ENCODE results near the gene AFF3. TPM values are rescaled to one million over a fixed set of nuclear protein-coding genes. Genes with fewer than 3 reads are reported as not detected.

AFF3 gene
- total RNA-seq, 1 experiment from 2014 or later, result not detected

GRCh38 chr2:99660616-99661406, 481.6 kb downstream of the AFF3 start:
- Histone ChIP-seq H3K9me2 (ENCODE audit: insufficient read depth) (no peaks in the 10 kb centered on the region; the same call in none of the 2 replicates), H2AFZ (no peak overlapping the region), H3K27me3 (ENCODE audit: insufficient read depth, low read depth) (peaks cover 84% of the 10 kb centered on the region), H4K20me1 (ENCODE audit: insufficient read depth) (no peaks in the 10 kb centered on the region), H3F3A (ENCODE audit: insufficient read depth, low read depth) (no peaks in the 10 kb centered on the region), H3K4me1 (replicated peaks; ENCODE audit: insufficient read depth) (no peaks in the 10 kb centered on the region), H3K4me2 (no peak overlapping the region), H3K4me3 (no peak overlapping the region), H3K36me3 (ENCODE audit: low read depth) (no peaks in the 10 kb centered on the region), H3K79me2 (ENCODE audit: low read depth) (no peaks in the 10 kb centered on the region), H3K9me3 (ENCODE audit: insufficient read depth, low read depth) (no peaks in the 10 kb centered on the region), H3K27ac (no peak overlapping the region)
- TF ChIP-seq, protein P1, sequence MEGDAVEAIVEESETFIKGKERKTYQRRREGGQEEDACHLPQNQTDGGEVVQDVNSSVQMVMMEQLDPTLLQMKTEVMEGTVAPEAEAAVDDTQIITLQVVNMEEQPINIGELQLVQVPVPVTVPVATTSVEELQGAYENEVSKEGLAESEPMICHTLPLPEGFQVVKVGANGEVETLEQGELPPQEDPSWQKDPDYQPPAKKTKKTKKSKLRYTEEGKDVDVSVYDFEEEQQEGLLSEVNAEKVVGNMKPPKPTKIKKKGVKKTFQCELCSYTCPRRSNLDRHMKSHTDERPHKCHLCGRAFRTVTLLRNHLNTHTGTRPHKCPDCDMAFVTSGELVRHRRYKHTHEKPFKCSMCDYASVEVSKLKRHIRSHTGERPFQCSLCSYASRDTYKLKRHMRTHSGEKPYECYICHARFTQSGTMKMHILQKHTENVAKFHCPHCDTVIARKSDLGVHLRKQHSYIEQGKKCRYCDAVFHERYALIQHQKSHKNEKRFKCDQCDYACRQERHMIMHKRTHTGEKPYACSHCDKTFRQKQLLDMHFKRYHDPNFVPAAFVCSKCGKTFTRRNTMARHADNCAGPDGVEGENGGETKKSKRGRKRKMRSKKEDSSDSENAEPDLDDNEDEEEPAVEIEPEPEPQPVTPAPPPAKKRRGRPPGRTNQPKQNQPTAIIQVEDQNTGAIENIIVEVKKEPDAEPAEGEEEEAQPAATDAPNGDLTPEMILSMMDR (conservative IDR thresholded peaks at IDR 0.05), result no peak
- TF ChIP-seq EZH2 (IDR thresholded peaks at IDR 0.05; ENCODE audit: low read depth), result no peak
- no TSS peak for BruUV-seq (replicated peaks)
- intact Hi-C loops (cut with micrococcal nuclease; ENCODE audit: unreplicated experiment), result no loop called here
- ChIA-PET POLR2A (ENCODE audit: unreplicated experiment) (no interaction called here), CTCF (no interaction called here)
- DNase-seq, result no peak

GRCh38 chr2:99659874-99660273, 482.5 kb downstream of the AFF3 start:
- Histone ChIP-seq H3F3A (ENCODE audit: insufficient read depth, low read depth) (no peaks in the 10 kb centered on the region), H3K9me3 (ENCODE audit: insufficient read depth, low read depth) (no peaks in the 10 kb centered on the region), H3K9me2 (ENCODE audit: insufficient read depth) (no peaks in the 10 kb centered on the region; the same call in none of the 2 replicates), H3K36me3 (ENCODE audit: low read depth) (no peaks in the 10 kb centered on the region), H2AFZ (no peak overlapping the region), H3K27ac (no peak overlapping the region), H4K20me1 (ENCODE audit: insufficient read depth) (no peaks in the 10 kb centered on the region), H3K27me3 (ENCODE audit: insufficient read depth, low read depth) (peaks cover 86% of the 10 kb centered on the region), H3K79me2 (ENCODE audit: low read depth) (no peaks in the 10 kb centered on the region), H3K4me2 (no peak overlapping the region), H3K4me3 (no peak overlapping the region), H3K4me1 (replicated peaks; ENCODE audit: insufficient read depth) (no peaks in the 10 kb centered on the region)
- no peak for TF ChIP-seq EZH2 (IDR thresholded peaks at IDR 0.05; ENCODE audit: low read depth)
- TF ChIP-seq, protein P1 (conservative IDR thresholded peaks at IDR 0.05), result no peak
- DNase-seq, result no peak
- ChIA-PET CTCF (no interaction called here), POLR2A (ENCODE audit: unreplicated experiment) (no interaction called here)
- no TSS peak for BruUV-seq (replicated peaks)
- intact Hi-C loops (cut with micrococcal nuclease; ENCODE audit: unreplicated experiment), result no loop called here

DNA sequence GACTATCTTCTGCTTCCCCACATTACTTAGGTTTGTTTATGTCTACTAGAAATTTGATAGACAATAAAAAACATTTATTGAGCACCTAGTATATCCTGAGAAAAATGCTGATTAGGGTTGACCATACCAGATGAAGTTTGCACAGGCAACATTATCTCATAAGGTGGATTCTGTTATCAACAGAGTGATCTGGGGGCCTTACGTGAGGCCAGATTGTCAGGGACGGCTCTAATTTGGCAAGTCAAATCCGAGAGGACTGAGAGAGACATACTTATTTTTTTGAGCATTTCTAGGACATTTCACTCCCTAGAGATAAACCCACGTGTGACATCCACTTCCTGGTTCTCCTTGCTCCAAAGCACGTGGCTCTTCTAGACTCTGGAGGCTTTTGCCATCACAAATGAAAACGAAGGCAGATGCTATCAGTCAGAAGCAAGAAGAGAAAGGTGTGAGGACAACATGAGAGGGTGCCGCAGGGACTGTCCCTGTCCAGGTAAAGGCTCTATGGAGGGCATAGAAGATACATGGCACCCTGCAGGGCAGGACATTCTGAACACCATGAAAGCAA, 484.6 kb downstream of the AFF3 start:
- ChIA-PET CTCF (no interaction called here), POLR2A (ENCODE audit: unreplicated experiment) (no interaction called here)
- intact Hi-C loops (cut with micrococcal nuclease; ENCODE audit: unreplicated experiment), result no loop called here
- H3K27me3 ChIP-seq (ENCODE audit: insufficient read depth, low read depth), result peaks cover 84% of the 10 kb centered on the region
- H3K4me3 ChIP-seq, result no peak overlapping the region
- no peak overlapping the region for H3K4me2 ChIP-seq
- H3K4me1 ChIP-seq (replicated peaks; ENCODE audit: insufficient read depth), result no peaks in the 10 kb centered on the region
- TF ChIP-seq, protein P1 (conservative IDR thresholded peaks at IDR 0.05), result no peak
- no peak for TF ChIP-seq EZH2 (IDR thresholded peaks at IDR 0.05; ENCODE audit: low read depth)
- no peaks in the 10 kb centered on the region; the same call in 1 of the 2 replicates for H4K20me1 ChIP-seq (ENCODE audit: insufficient read depth)
- H2AFZ ChIP-seq, result no peak overlapping the region
- DNase-seq, result no peak
- no peaks in the 10 kb centered on the region for H3F3A ChIP-seq (ENCODE audit: insufficient read depth, low read depth)
- H3K36me3 ChIP-seq (ENCODE audit: low read depth), result no peaks in the 10 kb centered on the region
- H3K9me2 ChIP-seq (ENCODE audit: insufficient read depth), result no peaks in the 10 kb centered on the region; the same call in none of the 2 replicates
- BruUV-seq (replicated peaks), result no TSS peak
- H3K79me2 ChIP-seq (ENCODE audit: low read depth), result no peaks in the 10 kb centered on the region
- H3K9me3 ChIP-seq (ENCODE audit: insufficient read depth, low read depth), result no peaks in the 10 kb centered on the region
- H3K27ac ChIP-seq, result no peak overlapping the region

Measured in PC-9 (cell line).